Neural progenitor cell (in vitro differentiated cells): ENCODE results near the gene TMEM147. TPM values are rescaled to one million over a fixed set of nuclear protein-coding genes. Genes with fewer than 3 reads are reported as not detected.

Experiments
- DNase-seq: peaks from one replicate; pipeline ENCODE4 v3.0.0-alpha.2; 2016; ENCODE audit warnings: low spot score
- H2AFZ ChIP-seq: fragments of 200-600 bp; sonication (generic); replicated peaks from 2 replicates; pipeline ENCODE4 v1.6.1; 2016; ENCODE audit warnings: antibody characterized with exemption
- H3F3A ChIP-seq: fragments of 200-600 bp; sonication (generic); 2 replicates; pipeline ENCODE4 v1.6.1; 2016; ENCODE audit warnings: antibody characterized with exemption, low read depth
- H3K27ac ChIP-seq: fragments of 200-600 bp; sonication (generic); 2 replicates; pipeline ENCODE4 v1.5.1; 2016; ENCODE audit warnings: mild to moderate bottlenecking
- H3K27me3 ChIP-seq: fragments of 200-600 bp; sonication (generic); 2 replicates; pipeline ENCODE4 v1.6.1; 2016; ENCODE audit warnings: mild to moderate bottlenecking, moderate library complexity
- H3K36me3 ChIP-seq: fragments of 200-600 bp; sonication (generic); 2 replicates; pipeline ENCODE4 v1.5.1; 2016
- H3K4me1 ChIP-seq: fragments of 200-600 bp; sonication (generic); 2 replicates; pipeline ENCODE4 v1.6.1; 2016; ENCODE audit warnings: mixed run types
- H3K4me2 ChIP-seq: fragments of 200-600 bp; sonication (generic); 2 replicates; pipeline ENCODE4 v1.6.1; 2016
- H3K4me3 ChIP-seq: fragments of 200-600 bp; sonication (generic); 2 replicates; pipeline ENCODE4 v1.5.1; 2016
- H3K79me2 ChIP-seq: fragments of 200-600 bp; sonication (generic); 2 replicates; pipeline ENCODE4 v1.6.1; 2016; ENCODE audit warnings: low read depth
- H3K9ac ChIP-seq: fragments of 200-600 bp; sonication (generic); 2 replicates; pipeline ENCODE4 v1.6.1; 2016
- H3K9me3 ChIP-seq: fragments of 200-600 bp; sonication (generic); 2 replicates; pipeline ENCODE4 v1.5.1; 2016; ENCODE audit warnings: low read depth
- H4K20me1 ChIP-seq: fragments of 200-600 bp; sonication (generic); 2 replicates; pipeline ENCODE4 v1.6.1; 2016; ENCODE audit warnings: low read depth
- H3K27ac Mint-ChIP-seq: 3 replicates; pipeline ENCODE4 v1.8.0; 2021; ENCODE audit warnings: mixed read lengths
- H3K27me3 Mint-ChIP-seq: 2 replicates; pipeline ENCODE4 v1.8.0; 2022; ENCODE audit warnings: low read depth, mild to moderate bottlenecking, inconsistent platforms, moderate library complexity, mixed read lengths; ENCODE audit not compliant: insufficient read depth
- H3K36me3 Mint-ChIP-seq: 3 replicates; pipeline ENCODE4 v1.8.0; 2021; ENCODE audit warnings: mixed read lengths
- H3K4me1 Mint-ChIP-seq: 3 replicates; pipeline ENCODE4 v1.8.0; 2021; ENCODE audit warnings: mixed read lengths
- H3K4me3 Mint-ChIP-seq: 3 replicates; pipeline ENCODE4 v1.8.0; 2021; ENCODE audit warnings: mild to moderate bottlenecking, moderate library complexity, mixed read lengths
- H3K9me3 Mint-ChIP-seq: 3 replicates; pipeline ENCODE4 v1.8.0; 2020; ENCODE audit warnings: mixed read lengths
- CTCF ChIP-seq: fragments of 200-600 bp; sonication (generic); IDR thresholded peaks from 2 replicates; pipeline ENCODE4 v1.5.1; 2017; ENCODE audit warnings: antibody characterized with exemption, mild to moderate bottlenecking
- EZH2 ChIP-seq: fragments of 200-600 bp; sonication (generic); IDR thresholded peaks from 2 replicates; pipeline ENCODE4 v1.6.1; 2017; ENCODE audit warnings: antibody characterized with exemption, mild to moderate bottlenecking, moderate library complexity
- EZH2phosphoT487 ChIP-seq: fragments of 200-600 bp; sonication (generic); IDR thresholded peaks from 2 replicates; pipeline ENCODE4 v1.6.1; 2017; ENCODE audit warnings: antibody characterized with exemption
- total RNA-seq: library from RNA; depleted of rRNA; stranded (reverse); fragments of >200 nt; gene quantifications from 2 replicates; pipeline ENCODE4 v1.2.3, GENCODE V29; 2015; ENCODE audit warnings: low replicate concordance

Gene TMEM147
- total RNA-seq, 1 donor from 2014 or later = 57.8 TPM

DNA sequence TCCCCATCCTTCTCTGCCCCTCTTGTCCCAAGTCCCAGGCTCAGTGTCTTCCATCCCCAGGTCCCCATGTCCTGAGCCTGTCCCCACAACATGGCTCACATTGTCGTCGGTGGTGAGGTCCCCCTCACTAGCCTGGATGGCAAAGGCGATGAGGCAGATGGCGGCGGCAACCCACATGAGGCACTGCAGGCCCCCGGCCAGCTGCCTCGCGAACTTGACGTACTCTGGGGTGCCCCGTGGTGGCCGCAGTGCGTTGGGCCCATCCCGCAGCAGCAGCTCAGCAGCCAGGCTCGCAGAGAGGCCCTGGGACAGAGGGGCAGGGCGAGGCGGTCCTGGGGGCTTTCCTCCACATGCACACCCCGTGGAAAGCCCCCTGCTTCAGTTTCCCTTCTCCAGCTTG lies 16.9 kb downstream of the TMEM147 start:
- H3K27me3 ChIP-seq = peaks cover 60% of the 10 kb centered on the region
- no peaks in the 10 kb centered on the region for H3K36me3 Mint-ChIP-seq

DNA sequence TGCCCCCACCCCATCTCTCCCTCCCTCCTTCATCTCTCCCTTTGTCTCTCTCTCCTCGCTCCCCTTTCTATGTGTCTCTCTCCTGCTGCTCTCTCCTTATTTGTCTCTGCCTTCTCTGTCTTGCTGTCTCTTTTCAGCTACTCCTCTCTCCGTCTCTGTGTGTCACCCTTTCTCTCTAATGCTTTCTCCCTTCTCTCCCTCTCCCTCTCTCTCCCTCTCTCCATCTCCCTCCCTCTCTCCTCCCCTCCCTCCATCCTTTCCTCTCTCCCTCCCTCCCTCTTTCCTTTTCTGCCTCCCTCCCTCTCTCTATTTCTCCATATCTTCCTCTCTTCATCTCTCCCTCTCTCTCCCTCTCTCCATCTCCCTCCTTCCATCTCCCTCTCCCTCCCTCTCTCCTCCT lies 17.4 kb downstream of the TMEM147 start:
- no peak overlapping the region for H3K4me3 Mint-ChIP-seq
- peaks cover 2% of the 10 kb centered on the region for H3K4me1 Mint-ChIP-seq
- H3K79me2 ChIP-seq = no peaks in the 10 kb centered on the region
- TF ChIP-seq EZH2phosphoT487 (no peak), CTCF (no peak), EZH2 (no peak)
- no peaks in the 10 kb centered on the region for H3K36me3 ChIP-seq
- H3K27me3 Mint-ChIP-seq = peaks cover 26% of the 10 kb centered on the region
- no peak overlapping the region for H3K4me2 ChIP-seq
- no peaks in the 10 kb centered on the region for H3K36me3 Mint-ChIP-seq
- H3K9me3 ChIP-seq = no peaks in the 10 kb centered on the region
- no peaks in the 10 kb centered on the region for H3K4me1 ChIP-seq
- no peak overlapping the region for H3K27ac ChIP-seq
- H3K9ac ChIP-seq = no peak overlapping the region
- no peak overlapping the region for H3K27ac Mint-ChIP-seq
- H3K9me3 Mint-ChIP-seq = no peaks in the 10 kb centered on the region
- H3F3A ChIP-seq = no peaks in the 10 kb centered on the region
- H4K20me1 ChIP-seq = no peaks in the 10 kb centered on the region
- no peak for DNase-seq
- H3K4me3 ChIP-seq = no peak overlapping the region
- peaks cover 56% of the 10 kb centered on the region for H3K27me3 ChIP-seq
- H2AFZ ChIP-seq = no peak overlapping the region

More for the DNA sequence above, 16.9 kb downstream of the TMEM147 start:
- Histone ChIP-seq H3F3A (peaks cover 3% of the 10 kb centered on the region), H2AFZ (no peak overlapping the region), H3K9ac (no peak overlapping the region), H3K9me3 (no peaks in the 10 kb centered on the region), H3K4me2 (no peak overlapping the region), H3K79me2 (no peaks in the 10 kb centered on the region), H3K4me3 (no peak overlapping the region), H3K27ac (no peak overlapping the region), H3K4me1 (no peaks in the 10 kb centered on the region), H4K20me1 (no peaks in the 10 kb centered on the region), H3K36me3 (no peaks in the 10 kb centered on the region)
- peaks cover 27% of the 10 kb centered on the region for H3K27me3 Mint-ChIP-seq
- peaks cover 2% of the 10 kb centered on the region for H3K4me1 Mint-ChIP-seq
- no peak for TF ChIP-seq EZH2
- no peak for TF ChIP-seq EZH2phosphoT487
- TF ChIP-seq CTCF = no peak
- no peak for DNase-seq
- H3K9me3 Mint-ChIP-seq = no peaks in the 10 kb centered on the region
- no peak overlapping the region for H3K27ac Mint-ChIP-seq
- H3K4me3 Mint-ChIP-seq = no peak overlapping the region

DNA sequence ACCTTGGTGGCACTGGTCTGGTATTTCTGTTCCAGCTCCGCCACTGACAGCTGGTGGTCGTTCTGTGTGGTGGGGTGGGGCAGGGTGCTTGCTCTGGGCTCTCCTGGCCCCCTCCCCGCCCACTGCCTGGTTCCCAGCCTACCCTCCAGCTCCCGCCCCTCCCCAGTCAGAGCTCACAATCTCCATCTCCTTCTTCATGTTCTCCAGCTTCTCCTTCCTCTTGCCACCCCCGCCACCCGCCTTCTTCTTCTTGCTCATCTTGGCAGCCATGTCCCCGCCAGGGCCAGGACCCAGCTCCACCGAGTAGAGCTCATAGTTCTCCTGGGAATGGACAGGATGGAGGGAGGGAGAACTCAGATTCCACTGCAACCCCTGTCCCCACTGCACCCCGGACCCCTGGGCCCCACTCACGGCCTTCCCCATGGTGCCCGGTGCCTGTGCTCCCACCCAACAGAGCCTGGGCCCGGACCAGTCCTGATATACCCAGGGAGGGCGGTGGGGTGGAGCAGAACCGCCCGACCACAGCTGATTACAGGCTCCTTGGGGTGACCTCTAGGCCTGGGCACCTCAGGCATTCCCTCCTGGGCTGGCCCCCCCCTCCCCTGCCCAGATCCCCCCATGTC lies 17.9 kb downstream of the TMEM147 start, which contains the start of gene ATP4A:
Gene ATP4A, minus strand, starts transcription at position 452 of the 623 bp plus-strand sequence. Its CDS starts 29 bp downstream, at position 423.
- Histone ChIP-seq H3K79me2 (no peaks in the 10 kb centered on the region), H3K4me1 (no peaks in the 10 kb centered on the region), H3K27me3 (peaks cover 51% of the 10 kb centered on the region), H3K9ac (no peak within 1 kb of the TSS), H3K4me2 (no peak within 1 kb of the TSS), H3K4me3 (no peak within 1 kb of the TSS), H4K20me1 (no peaks in the 10 kb centered on the region), H3K36me3 (no peaks in the 10 kb centered on the region), H2AFZ (no peak within 1 kb of the TSS), H3F3A (no peaks in the 10 kb centered on the region), H3K9me3 (no peaks in the 10 kb centered on the region), H3K27ac (no peak within 1 kb of the TSS)
- Mint-ChIP-seq H3K27me3 (peaks cover 24% of the 10 kb centered on the region), H3K9me3 (no peaks in the 10 kb centered on the region), H3K4me3 (no peak within 1 kb of the TSS), H3K4me1 (no peaks in the 10 kb centered on the region), H3K36me3 (no peaks in the 10 kb centered on the region), H3K27ac (no peak within 1 kb of the TSS)
- no peak for DNase-seq
- TF ChIP-seq EZH2phosphoT487 (no peak), CTCF (no peak), EZH2 (no peak)
